OCI-LY3 (cell line): ENCODE data around the gene AK1.
"Not testable (repeated sequence)": the region's sequence is repeated elsewhere in the genome, so short reads cannot be mapped to it uniquely, and the experiment has no call there.

Source experiments
- H2AFZ ChIP-seq: fragments of 200-600, 300-600 bp; shearing (Covaris generic); 2 replicates; pipeline ENCODE4 v1.6.0; 2014; ENCODE audit warnings: antibody characterized with exemption, low read depth, low read length
- H3K27ac ChIP-seq: fragments of 200-600, 300-600 bp; sonication (generic); 2 replicates; pipeline ENCODE4 v1.5.1; 2014; ENCODE audit warnings: mild to moderate bottlenecking, low read length, moderate library complexity, mixed read lengths
- H3K27me3 ChIP-seq: fragments of 200-600, 300-600 bp; sonication (generic); 2 replicates; pipeline ENCODE4 v1.6.1; 2014; ENCODE audit warnings: low read depth, low read length, mixed read lengths
- H3K36me3 ChIP-seq: fragments of 200-600, 300-600 bp; sonication (generic); replicated peaks from 2 replicates; pipeline ENCODE3; 2014; ENCODE audit warnings: low read depth, low read length, mixed read lengths
- H3K4me1 ChIP-seq: fragments of 300-600, 200-600 bp; sonication (generic); 2 replicates; pipeline ENCODE4 v1.6.1; 2014; ENCODE audit warnings: low read length, mixed read lengths
- H3K4me2 ChIP-seq: fragments of 200-600, 300-600 bp; sonication (generic); 2 replicates; pipeline ENCODE4 v1.6.1; 2014; ENCODE audit warnings: low read length, mixed read lengths
- H3K4me3 ChIP-seq: fragments of 300-600, 200-600 bp; sonication (generic); 2 replicates; pipeline ENCODE4 v1.5.1; 2014; ENCODE audit warnings: antibody characterized with exemption, mild to moderate bottlenecking, low read length, moderate library complexity
- H3K79me2 ChIP-seq: fragments of 300-600, 200-600 bp; shearing (Covaris generic); 2 replicates; pipeline ENCODE4 v1.6.1; 2014; ENCODE audit warnings: mild to moderate bottlenecking, low read length, mixed read lengths
- H3K9ac ChIP-seq: fragments of 300-600, 200-600 bp; shearing (Covaris generic); 2 replicates; pipeline ENCODE4 v1.6.0; 2014; ENCODE audit warnings: mild to moderate bottlenecking, low read length, moderate library complexity
- H3K9me3 ChIP-seq: fragments of 200-600, 300-600 bp; shearing (Covaris generic); 2 replicates; pipeline ENCODE4 v1.6.1; 2014; ENCODE audit warnings: low read length, mixed read lengths; ENCODE audit not compliant: insufficient read depth
- H4K20me1 ChIP-seq: fragments of 200-600, 300-600 bp; sonication (generic); 2 replicates; pipeline ENCODE4 v1.6.1; 2016; ENCODE audit warnings: low read length, mixed read lengths; ENCODE audit not compliant: insufficient read depth
- EZH2phosphoT487 ChIP-seq: fragments of 200-600 bp; shearing (Covaris generic); IDR thresholded peaks from 2 replicates; pipeline ENCODE4 v1.6.1; 2018; ENCODE audit warnings: antibody characterized with exemption, mixed run types, low read depth
- TF ChIP-seq, protein P1 (sequence below): fragments of 200-600, 300-600 bp; sonication (generic); IDR thresholded peaks from 2 replicates; pipeline ENCODE4 v1.5.1; 2014; ENCODE audit warnings: antibody characterized with exemption, low read length, low read depth

Gene AK1

DNA sequence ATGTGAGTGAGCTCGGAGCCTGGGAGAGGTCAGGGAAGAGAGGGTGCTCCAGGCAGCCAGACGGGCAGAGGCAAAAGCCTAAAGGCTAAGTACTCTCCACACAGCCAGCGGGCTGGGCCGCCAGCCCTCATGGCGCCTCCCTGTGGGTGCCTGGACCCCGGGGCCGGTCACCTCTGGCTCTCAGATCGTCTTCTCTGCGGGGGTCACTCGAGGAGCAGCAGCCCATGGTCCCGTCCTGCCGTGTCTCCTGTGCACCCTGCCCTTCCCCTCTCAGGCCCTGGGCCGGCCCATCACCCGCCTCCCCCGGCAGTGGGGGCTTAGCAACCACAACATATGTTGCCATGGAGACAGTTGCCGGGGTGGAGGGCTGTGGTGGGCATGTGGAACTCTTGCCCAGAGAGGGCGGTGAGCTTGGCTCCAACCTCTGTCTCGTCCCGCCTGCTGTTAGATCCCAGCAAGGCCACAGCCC lies 4.2 kb downstream of the AK1 start:
- Histone ChIP-seq H3K9ac (no peak overlapping the region), H2AFZ (no peak overlapping the region), H4K20me1 (no peaks in the 10 kb centered on the region), H3K36me3 (no peaks in the 10 kb centered on the region), H3K4me3 (no peak overlapping the region), H3K9me3 (no peaks in the 10 kb centered on the region), H3K4me2 (no peak overlapping the region), H3K4me1 (no peaks in the 10 kb centered on the region), H3K27ac (no peak overlapping the region), H3K79me2 (no peaks in the 10 kb centered on the region), H3K27me3 (no peaks in the 10 kb centered on the region)
- TF ChIP-seq, protein P1, sequence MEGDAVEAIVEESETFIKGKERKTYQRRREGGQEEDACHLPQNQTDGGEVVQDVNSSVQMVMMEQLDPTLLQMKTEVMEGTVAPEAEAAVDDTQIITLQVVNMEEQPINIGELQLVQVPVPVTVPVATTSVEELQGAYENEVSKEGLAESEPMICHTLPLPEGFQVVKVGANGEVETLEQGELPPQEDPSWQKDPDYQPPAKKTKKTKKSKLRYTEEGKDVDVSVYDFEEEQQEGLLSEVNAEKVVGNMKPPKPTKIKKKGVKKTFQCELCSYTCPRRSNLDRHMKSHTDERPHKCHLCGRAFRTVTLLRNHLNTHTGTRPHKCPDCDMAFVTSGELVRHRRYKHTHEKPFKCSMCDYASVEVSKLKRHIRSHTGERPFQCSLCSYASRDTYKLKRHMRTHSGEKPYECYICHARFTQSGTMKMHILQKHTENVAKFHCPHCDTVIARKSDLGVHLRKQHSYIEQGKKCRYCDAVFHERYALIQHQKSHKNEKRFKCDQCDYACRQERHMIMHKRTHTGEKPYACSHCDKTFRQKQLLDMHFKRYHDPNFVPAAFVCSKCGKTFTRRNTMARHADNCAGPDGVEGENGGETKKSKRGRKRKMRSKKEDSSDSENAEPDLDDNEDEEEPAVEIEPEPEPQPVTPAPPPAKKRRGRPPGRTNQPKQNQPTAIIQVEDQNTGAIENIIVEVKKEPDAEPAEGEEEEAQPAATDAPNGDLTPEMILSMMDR = no peak
- no peak for TF ChIP-seq EZH2phosphoT487

DNA sequence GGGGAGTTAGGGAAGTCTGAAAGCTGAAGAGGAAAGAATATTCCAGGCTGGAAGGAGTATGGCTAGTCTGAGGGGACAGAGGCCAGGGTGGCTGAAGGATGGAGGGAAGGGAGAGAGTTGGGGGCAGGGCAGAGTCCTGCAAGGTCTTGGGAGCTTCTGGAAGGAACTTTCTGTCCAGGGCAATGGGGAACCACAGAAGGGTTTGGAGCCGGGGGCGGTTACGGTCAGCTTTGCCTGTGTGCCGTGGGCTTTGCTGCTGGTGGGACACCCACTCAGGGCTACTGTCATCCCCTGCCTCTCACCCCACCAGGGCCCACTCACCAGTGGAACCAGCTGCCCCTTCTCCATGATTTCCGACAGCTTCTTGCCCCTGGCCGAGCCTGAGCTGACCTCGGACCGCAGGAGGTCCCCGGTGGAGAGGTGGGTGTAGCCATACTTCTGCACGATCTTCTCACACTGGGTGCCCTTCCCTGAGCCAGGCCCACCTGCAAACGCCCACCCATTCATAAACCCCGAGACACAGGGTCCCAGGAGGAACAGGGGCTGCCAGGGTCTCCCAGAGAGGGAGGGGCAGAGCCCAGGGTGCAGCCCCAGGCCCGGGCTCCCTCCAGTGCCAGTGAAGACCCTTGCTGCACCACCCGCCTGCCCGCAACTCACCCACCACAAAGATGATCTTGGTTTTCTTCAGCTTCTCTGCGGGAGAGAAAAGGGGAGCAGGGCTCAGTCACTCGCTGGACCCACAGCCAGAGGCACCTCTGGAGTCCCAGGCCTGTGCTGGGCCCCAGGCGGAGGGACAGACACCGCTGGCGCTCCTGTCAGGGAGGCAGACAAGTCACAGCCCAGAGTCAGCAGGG lies 4.9 kb downstream of the AK1 start:
- H3K9ac ChIP-seq = no peak overlapping the region

DNA sequence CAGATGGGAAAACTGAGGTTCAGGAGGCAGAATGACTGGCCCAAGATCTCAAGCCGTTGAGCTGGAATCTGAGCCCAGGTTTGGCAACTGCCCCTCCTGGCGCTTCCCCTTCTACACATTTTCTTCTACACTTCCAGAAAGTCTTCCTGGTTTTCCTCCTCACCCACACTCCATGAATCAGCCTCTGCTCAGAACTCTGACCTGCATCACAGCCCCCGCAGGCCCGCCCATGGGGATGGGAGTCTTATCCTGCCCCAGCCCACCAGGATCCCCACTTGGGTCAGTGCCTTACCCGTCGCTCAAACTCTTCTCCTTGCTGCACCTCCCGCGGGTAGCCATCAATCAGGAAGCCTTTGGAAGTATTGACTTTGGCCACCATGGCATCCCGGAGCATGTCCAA lies 5.9 kb downstream of the AK1 start:
- no peaks in the 10 kb centered on the region for H4K20me1 ChIP-seq
- peaks cover 3% of the 10 kb centered on the region for H3K4me1 ChIP-seq
- no peak overlapping the region for H3K27ac ChIP-seq
- H2AFZ ChIP-seq = no peak overlapping the region
- no peaks in the 10 kb centered on the region for H3K27me3 ChIP-seq
- no peaks in the 10 kb centered on the region for H3K36me3 ChIP-seq
- H3K79me2 ChIP-seq = no peaks in the 10 kb centered on the region
- TF ChIP-seq, protein P1 = no peak
- TF ChIP-seq EZH2phosphoT487 = no peak
- H3K9ac ChIP-seq = no peak overlapping the region
- no peak overlapping the region for H3K4me2 ChIP-seq
- H3K4me3 ChIP-seq = no peak overlapping the region
- H3K9me3 ChIP-seq = no peaks in the 10 kb centered on the region

More for the DNA sequence above, 4.9 kb downstream of the AK1 start:
- Histone ChIP-seq H3K4me2 (no peak overlapping the region), H2AFZ (no peak overlapping the region), H3K4me3 (no peak overlapping the region), H3K36me3 (no peaks in the 10 kb centered on the region), H3K27me3 (no peaks in the 10 kb centered on the region), H3K27ac (no peak overlapping the region), H4K20me1 (no peaks in the 10 kb centered on the region), H3K9me3 (no peaks in the 10 kb centered on the region), H3K4me1 (no peaks in the 10 kb centered on the region), H3K79me2 (no peaks in the 10 kb centered on the region)
- TF ChIP-seq EZH2phosphoT487 = no peak
- TF ChIP-seq, protein P1 = no peak

DNA sequence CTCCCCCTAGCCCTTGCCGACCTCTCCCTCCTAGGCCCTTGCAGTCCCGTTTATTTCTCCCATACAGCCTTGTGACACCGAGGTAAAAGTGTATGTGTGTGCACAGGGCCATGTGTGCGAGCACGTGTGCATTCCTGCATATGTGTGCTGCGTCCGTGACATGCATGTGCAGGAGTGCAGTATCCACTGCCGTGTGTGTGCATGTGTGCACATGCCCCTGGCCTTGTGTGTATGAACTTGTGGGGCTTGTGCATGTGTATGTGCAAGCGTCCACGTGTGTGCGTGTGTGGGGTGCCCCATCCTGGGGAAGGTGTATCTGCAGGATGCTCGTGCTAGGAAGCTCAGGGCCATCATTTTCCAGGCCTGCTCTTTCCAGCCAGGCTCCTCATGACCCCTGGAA lies 6.6 kb downstream of the AK1 start:
- Histone ChIP-seq H3K9ac (no peak overlapping the region), H3K27ac (no peak overlapping the region), H3K4me1 (peaks cover 6% of the 10 kb centered on the region), H2AFZ (no peak overlapping the region), H3K4me2 (no peak overlapping the region), H3K27me3 (no peaks in the 10 kb centered on the region), H3K9me3 (no peaks in the 10 kb centered on the region), H3K79me2 (no peaks in the 10 kb centered on the region), H4K20me1 (no peaks in the 10 kb centered on the region), H3K36me3 (no peaks in the 10 kb centered on the region), H3K4me3 (no peak overlapping the region)
- no peak for TF ChIP-seq EZH2phosphoT487
- TF ChIP-seq, protein P1 = no peak

DNA sequence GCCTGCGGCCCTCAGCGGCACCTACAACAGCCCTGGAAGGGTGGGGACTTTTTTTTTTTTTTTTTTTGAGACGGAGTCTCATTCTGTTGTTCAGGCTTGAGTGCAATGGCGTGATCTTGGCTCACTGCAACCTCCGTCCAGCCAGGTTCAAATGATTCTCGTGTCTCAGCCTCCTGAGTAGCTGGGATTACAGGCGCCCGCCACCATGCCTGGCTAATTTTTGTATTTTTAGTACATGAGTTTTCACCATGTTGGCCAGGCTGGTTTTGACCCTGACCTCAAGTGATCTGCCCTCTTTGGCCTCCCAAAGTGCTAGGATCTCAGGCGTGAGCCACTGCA lies 7.4 kb downstream of the AK1 start:
- H3K79me2 ChIP-seq, H3K27ac ChIP-seq, H4K20me1 ChIP-seq, H3K4me1 ChIP-seq, H3K4me3 ChIP-seq, H3K36me3 ChIP-seq, H3K4me2 ChIP-seq, H2AFZ ChIP-seq, H3K9ac ChIP-seq, H3K27me3 ChIP-seq, H3K9me3 ChIP-seq: not testable (repeated sequence)
